Progenitor cell of endocrine pancreas (in vitro differentiated cells): ENCODE measurements around the gene ABHD17C. TPM values are rescaled to one million over a fixed set of nuclear protein-coding genes. Genes with fewer than 3 reads are reported as not detected.

Source experiments
- DNase-seq: peaks from one replicate; pipeline ENCODE4 v3.0.0; 2021; ENCODE audit warnings: low spot score; ENCODE audit not compliant: unreplicated experiment
- H3K27ac Mint-ChIP-seq: 2 replicates; pipeline ENCODE4 v1.8.0; 2021; ENCODE audit warnings: mild to moderate bottlenecking, moderate library complexity, mixed read lengths
- H3K27me3 Mint-ChIP-seq: 2 replicates; pipeline ENCODE4 v1.8.0; 2021; ENCODE audit warnings: mixed read lengths
- H3K36me3 Mint-ChIP-seq: 2 replicates; pipeline ENCODE4 v1.8.0; 2022; ENCODE audit warnings: mixed read lengths; ENCODE audit not compliant: insufficient read depth
- H3K4me1 Mint-ChIP-seq: 2 replicates; pipeline ENCODE4 v1.8.0; 2021; ENCODE audit warnings: low read depth, mixed read lengths
- H3K4me3 Mint-ChIP-seq: 2 replicates; pipeline ENCODE4 v1.8.0; 2021; ENCODE audit warnings: low read depth, mild to moderate bottlenecking, moderate library complexity, mixed read lengths
- H3K9me3 Mint-ChIP-seq: 2 replicates; pipeline ENCODE4 v1.8.0; 2021; ENCODE audit warnings: low read depth, mixed read lengths
- total RNA-seq: library from RNA; stranded (reverse); gene quantifications from 2 replicates; pipeline ENCODE4 v1.2.1, GENCODE V29; 2021
- TF ChIP-seq, protein P1 (sequence below): fragments of 200-600 bp; sonication (generic); IDR thresholded peaks from one replicate; pipeline ENCODE4 v1.5.0; 2021; ENCODE audit warnings: antibody characterized with exemption, mild to moderate bottlenecking; ENCODE audit not compliant: unreplicated experiment

The ABHD17C gene
- total RNA-seq, 1 donor from 2014 or later, result 19.8 TPM

DNA sequence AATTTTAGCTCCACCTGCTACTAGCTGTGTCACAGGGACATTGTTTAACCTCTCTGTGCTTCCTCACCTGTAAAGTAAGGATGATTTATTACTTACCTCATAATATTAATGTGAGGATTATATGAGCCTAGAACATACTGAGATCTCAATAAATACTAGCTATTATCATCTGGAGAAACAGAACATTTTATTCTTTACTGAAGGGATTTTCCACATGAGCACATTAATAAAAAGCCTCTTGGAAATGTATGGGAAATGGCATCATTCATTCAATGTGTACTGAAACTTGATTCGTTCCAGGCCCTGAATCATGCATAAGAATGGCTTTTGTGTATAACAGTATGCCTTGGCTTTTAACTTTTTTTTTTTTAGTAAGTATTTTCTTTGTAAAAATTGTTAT lies 73.0 kb downstream of the ABHD17C start:
- Mint-ChIP-seq H3K36me3 (no peaks in the 10 kb centered on the region), H3K4me1 (peaks cover 8% of the 10 kb centered on the region), H3K27me3 (peaks cover 2% of the 10 kb centered on the region), H3K9me3 (no peaks in the 10 kb centered on the region), H3K27ac (no peak overlapping the region), H3K4me3 (no peak overlapping the region)
- TF ChIP-seq, protein P1, sequence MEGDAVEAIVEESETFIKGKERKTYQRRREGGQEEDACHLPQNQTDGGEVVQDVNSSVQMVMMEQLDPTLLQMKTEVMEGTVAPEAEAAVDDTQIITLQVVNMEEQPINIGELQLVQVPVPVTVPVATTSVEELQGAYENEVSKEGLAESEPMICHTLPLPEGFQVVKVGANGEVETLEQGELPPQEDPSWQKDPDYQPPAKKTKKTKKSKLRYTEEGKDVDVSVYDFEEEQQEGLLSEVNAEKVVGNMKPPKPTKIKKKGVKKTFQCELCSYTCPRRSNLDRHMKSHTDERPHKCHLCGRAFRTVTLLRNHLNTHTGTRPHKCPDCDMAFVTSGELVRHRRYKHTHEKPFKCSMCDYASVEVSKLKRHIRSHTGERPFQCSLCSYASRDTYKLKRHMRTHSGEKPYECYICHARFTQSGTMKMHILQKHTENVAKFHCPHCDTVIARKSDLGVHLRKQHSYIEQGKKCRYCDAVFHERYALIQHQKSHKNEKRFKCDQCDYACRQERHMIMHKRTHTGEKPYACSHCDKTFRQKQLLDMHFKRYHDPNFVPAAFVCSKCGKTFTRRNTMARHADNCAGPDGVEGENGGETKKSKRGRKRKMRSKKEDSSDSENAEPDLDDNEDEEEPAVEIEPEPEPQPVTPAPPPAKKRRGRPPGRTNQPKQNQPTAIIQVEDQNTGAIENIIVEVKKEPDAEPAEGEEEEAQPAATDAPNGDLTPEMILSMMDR, result no peak
- DNase-seq, result no peak

DNA sequence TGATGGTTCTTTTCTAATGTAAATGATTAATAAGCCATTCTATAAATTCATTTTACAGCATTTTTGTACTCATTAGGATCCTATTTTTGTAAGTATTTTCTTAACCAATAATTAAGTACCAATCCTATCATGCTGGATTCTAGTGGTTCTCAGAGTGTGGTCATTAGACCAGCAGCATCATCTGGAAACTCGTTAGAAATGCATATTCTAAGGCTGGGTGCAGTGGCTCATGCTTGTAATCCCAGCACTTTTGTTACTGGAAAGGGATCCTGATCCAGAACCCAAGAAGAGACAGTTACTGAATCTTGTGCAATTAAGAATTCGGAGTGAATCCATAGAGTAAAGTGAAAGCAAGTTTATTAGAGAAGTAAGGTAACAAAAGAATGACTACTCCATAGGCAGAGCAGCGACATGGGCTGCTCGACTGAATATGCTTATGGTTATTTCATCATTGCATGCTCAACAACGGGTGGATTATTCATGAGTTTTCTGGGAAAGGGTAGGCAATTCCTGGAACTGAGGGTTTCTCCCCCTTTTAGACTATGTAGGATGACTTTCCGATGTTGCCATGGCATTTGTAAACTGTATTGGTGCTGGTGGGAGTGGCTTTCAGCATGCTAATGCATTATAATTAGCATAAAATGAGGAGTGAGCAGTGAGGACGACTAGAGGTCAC lies 74.2 kb downstream of the ABHD17C start:
- H3K4me1 Mint-ChIP-seq, result peaks cover 4% of the 10 kb centered on the region
- no peak overlapping the region for H3K4me3 Mint-ChIP-seq
- H3K27me3 Mint-ChIP-seq, result peaks cover 3% of the 10 kb centered on the region
- no peak overlapping the region for H3K27ac Mint-ChIP-seq
- H3K9me3 Mint-ChIP-seq, result no peaks in the 10 kb centered on the region
- no peaks in the 10 kb centered on the region for H3K36me3 Mint-ChIP-seq
- DNase-seq, result no peak
- TF ChIP-seq, protein P1, result no peak

DNA sequence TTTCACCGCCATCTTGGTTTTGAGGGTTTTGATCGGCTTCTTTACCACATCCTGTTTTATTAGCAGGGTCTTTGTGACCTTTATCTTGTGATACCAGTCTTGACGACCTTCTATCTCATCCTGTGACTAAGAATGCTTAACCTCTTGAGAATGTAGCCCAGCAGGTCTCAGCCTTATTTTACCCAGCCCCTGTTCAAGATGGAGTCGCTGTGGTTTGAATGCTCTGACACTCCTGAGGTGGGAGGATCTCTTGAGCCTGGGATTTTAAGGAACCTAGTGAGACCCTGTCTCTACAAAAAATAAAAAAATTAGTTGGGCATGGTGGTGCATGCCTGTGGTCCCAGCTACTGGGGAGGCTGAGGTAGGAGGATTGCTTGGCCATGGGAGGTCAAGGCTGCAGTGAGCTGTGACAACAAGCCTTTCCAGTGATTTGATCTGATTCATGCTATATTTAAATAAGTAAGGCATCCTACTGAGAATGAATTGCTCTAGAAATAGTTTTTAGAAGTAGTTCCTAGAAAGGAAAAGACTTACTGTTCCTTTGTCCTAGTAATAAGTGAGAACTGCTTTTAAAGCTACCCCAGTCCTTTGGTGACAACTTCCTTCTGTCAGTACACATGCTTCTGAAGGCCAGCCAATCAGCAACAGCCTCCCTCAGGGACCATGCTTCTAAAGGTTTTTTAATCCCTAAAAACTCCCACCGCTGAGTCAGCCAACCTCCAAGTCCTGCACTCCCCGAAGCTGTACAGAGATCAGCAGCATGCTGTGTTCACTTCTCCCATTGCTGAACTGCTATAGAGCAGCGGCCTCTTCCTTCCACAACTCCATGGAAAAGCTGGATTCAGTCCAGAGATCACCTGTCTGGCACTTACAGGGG lies 75.0 kb downstream of the ABHD17C start:
- H3K27ac Mint-ChIP-seq, result no peak overlapping the region
- H3K27me3 Mint-ChIP-seq, result peaks cover 3% of the 10 kb centered on the region
- H3K36me3 Mint-ChIP-seq, result no peaks in the 10 kb centered on the region
- H3K9me3 Mint-ChIP-seq, result no peaks in the 10 kb centered on the region
- peaks cover 4% of the 10 kb centered on the region for H3K4me1 Mint-ChIP-seq
- no peak for DNase-seq
- no peak overlapping the region for H3K4me3 Mint-ChIP-seq
- TF ChIP-seq, protein P1, result no peak

DNA sequence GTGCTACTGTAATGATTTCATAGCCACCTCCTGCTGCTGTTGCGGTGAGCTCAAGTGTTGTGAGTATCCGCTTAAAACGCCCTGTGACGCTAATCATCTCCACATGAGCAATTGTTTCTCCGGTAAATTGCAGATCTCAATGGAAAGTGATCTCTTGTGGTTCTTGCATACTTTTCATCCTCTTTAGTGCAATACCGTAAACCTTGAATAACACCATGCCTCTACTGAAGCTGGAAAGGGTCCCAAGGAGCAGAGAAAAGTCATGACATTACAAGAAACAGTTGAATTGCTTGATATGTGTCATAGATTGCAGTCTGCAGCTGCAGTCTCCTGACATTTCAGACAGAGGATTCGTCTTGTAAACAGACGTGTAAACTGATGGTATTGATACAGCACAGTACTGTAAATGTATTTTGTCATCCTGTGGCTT lies 78.0 kb downstream of the ABHD17C start:
- Mint-ChIP-seq H3K4me1 (peaks cover 4% of the 10 kb centered on the region), H3K27me3 (peaks cover 18% of the 10 kb centered on the region), H3K9me3 (no peaks in the 10 kb centered on the region), H3K27ac (no peak overlapping the region), H3K4me3 (no peak overlapping the region), H3K36me3 (no peaks in the 10 kb centered on the region)
- no peak for DNase-seq
- TF ChIP-seq, protein P1, result no peak

DNA sequence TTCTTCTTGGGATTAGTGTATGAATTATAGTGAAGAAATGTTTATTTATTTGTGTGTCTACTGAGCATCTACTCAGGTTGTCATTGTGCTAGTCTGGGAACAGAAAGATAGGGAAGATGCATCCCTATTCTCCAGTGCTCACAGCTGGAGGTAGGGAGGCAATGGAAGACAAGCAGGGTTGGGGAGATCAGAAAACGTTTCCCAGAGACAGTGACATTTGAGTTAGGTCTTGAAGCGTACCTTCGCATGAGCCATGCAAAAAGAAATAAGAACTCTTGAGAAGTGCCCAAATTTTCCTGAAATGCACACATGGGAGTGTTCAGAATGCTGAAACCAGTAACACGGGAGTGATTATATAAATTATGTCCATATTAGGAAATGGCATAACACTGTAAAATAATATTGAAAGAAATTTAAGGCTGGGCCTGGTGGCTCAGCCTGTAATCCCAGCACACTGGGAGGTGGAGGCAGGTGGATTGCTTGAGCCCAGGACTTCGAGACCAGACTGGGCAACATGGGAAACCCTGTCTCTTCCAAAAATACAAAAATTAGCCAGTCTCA lies 78.8 kb downstream of the ABHD17C start:
- no peak overlapping the region for H3K4me3 Mint-ChIP-seq
- no peaks in the 10 kb centered on the region for H3K9me3 Mint-ChIP-seq
- H3K36me3 Mint-ChIP-seq, result no peaks in the 10 kb centered on the region
- DNase-seq, result no peak
- no peak overlapping the region for H3K27ac Mint-ChIP-seq
- peaks cover 25% of the 10 kb centered on the region for H3K27me3 Mint-ChIP-seq
- H3K4me1 Mint-ChIP-seq, result no peaks in the 10 kb centered on the region
- TF ChIP-seq, protein P1, result no peak
